ENCODE results near the gene MALL.
"Not testable (repeated sequence)": the region's sequence is repeated elsewhere in the genome, so short reads cannot be mapped to it uniquely, and the experiment has no call there.

The MALL gene

GRCh38 chr2:110095994-110096633 is 19.5 kb downstream of the MALL start:
- Histone ChIP-seq H3K27me3 (ENCODE audit: control insufficient read depth, insufficient read depth, low read length) (no peaks in the 10 kb centered on the region), H3K36me3 (ENCODE audit: control insufficient read depth, insufficient read depth, low read length) (no peaks in the 10 kb centered on the region), H3K9ac (ENCODE audit: low read depth, low read length) (no peak overlapping the region), H3K27ac (ENCODE audit: low read depth, low read length) (no peak overlapping the region), H3K9me3 (ENCODE audit: control insufficient read depth, insufficient read depth, low read length) (no peaks in the 10 kb centered on the region), H3K4me1 (ENCODE audit: control insufficient read depth, insufficient read depth, low read length) (0 out of 2 replicates have a peak, but pooled peaks cover 3% of the 10 kb centered on the region), H3K4me3 (ENCODE audit: low read depth, low read length) (no peak overlapping the region)

- not testable (repeated sequence) for H3K27ac ChIP-seq (ENCODE audit: low read depth, low read length); H3K27me3 ChIP-seq (ENCODE audit: control insufficient read depth, insufficient read depth, low read length)
These were observed 20.6 kb downstream of the MALL start for GRCh38 chr2:110094884-110095534.

GRCh38 chr2:110093924-110094323 is 21.7 kb downstream of the MALL start:
- not testable (repeated sequence) for H3K9ac ChIP-seq (ENCODE audit: low read depth, low read length); H3K4me3 ChIP-seq (ENCODE audit: low read depth, low read length); H3K9me3 ChIP-seq (ENCODE audit: control insufficient read depth, insufficient read depth, low read length)

More at GRCh38 chr2:110094884-110095534, 20.6 kb downstream of the MALL start:
- not testable (repeated sequence) for H3K9ac ChIP-seq (ENCODE audit: low read depth, low read length); H3K4me3 ChIP-seq (ENCODE audit: low read depth, low read length); H3K36me3 ChIP-seq (ENCODE audit: control insufficient read depth, insufficient read depth, low read length); H3K4me1 ChIP-seq (ENCODE audit: control insufficient read depth, insufficient read depth, low read length); H3K9me3 ChIP-seq (ENCODE audit: control insufficient read depth, insufficient read depth, low read length)

GRCh38 chr2:110090164-110090563 is 25.5 kb downstream of the MALL start:
- not testable (repeated sequence) for H3K27ac ChIP-seq (ENCODE audit: low read depth, low read length); H3K9me3 ChIP-seq (ENCODE audit: control insufficient read depth, insufficient read depth, low read length); H3K4me3 ChIP-seq (ENCODE audit: low read depth, low read length); H3K4me1 ChIP-seq (ENCODE audit: control insufficient read depth, insufficient read depth, low read length); H3K9ac ChIP-seq (ENCODE audit: low read depth, low read length); H3K36me3 ChIP-seq (ENCODE audit: control insufficient read depth, insufficient read depth, low read length); H3K27me3 ChIP-seq (ENCODE audit: control insufficient read depth, insufficient read depth, low read length)

More at GRCh38 chr2:110093924-110094323, 21.7 kb downstream of the MALL start:
- not testable (repeated sequence) for H3K27me3 ChIP-seq (ENCODE audit: control insufficient read depth, insufficient read depth, low read length); H3K27ac ChIP-seq (ENCODE audit: low read depth, low read length); H3K36me3 ChIP-seq (ENCODE audit: control insufficient read depth, insufficient read depth, low read length); H3K4me1 ChIP-seq (ENCODE audit: control insufficient read depth, insufficient read depth, low read length)

- not testable (repeated sequence) for H3K9ac ChIP-seq (ENCODE audit: low read depth, low read length); H3K27me3 ChIP-seq (ENCODE audit: control insufficient read depth, insufficient read depth, low read length)
These were observed 31.9 kb downstream of the MALL start for GRCh38 chr2:110083757-110084156.

GRCh38 chr2:110083162-110083561 is 32.5 kb downstream of the MALL start:
- H3K36me3 ChIP-seq (ENCODE audit: control insufficient read depth, insufficient read depth, low read length); H3K27me3 ChIP-seq (ENCODE audit: control insufficient read depth, insufficient read depth, low read length); H3K9ac ChIP-seq (ENCODE audit: low read depth, low read length); H3K9me3 ChIP-seq (ENCODE audit: control insufficient read depth, insufficient read depth, low read length); H3K27ac ChIP-seq (ENCODE audit: low read depth, low read length); H3K4me3 ChIP-seq (ENCODE audit: low read depth, low read length); H3K4me1 ChIP-seq (ENCODE audit: control insufficient read depth, insufficient read depth, low read length): not testable (repeated sequence)

More at GRCh38 chr2:110083757-110084156, 31.9 kb downstream of the MALL start:
- H3K9me3 ChIP-seq (ENCODE audit: control insufficient read depth, insufficient read depth, low read length); H3K36me3 ChIP-seq (ENCODE audit: control insufficient read depth, insufficient read depth, low read length); H3K27ac ChIP-seq (ENCODE audit: low read depth, low read length); H3K4me3 ChIP-seq (ENCODE audit: low read depth, low read length); H3K4me1 ChIP-seq (ENCODE audit: control insufficient read depth, insufficient read depth, low read length): not testable (repeated sequence)

- H3K27ac ChIP-seq (ENCODE audit: low read depth, low read length); H3K4me3 ChIP-seq (ENCODE audit: low read depth, low read length); H3K9me3 ChIP-seq (ENCODE audit: control insufficient read depth, insufficient read depth, low read length); H3K27me3 ChIP-seq (ENCODE audit: control insufficient read depth, insufficient read depth, low read length); H3K36me3 ChIP-seq (ENCODE audit: control insufficient read depth, insufficient read depth, low read length); H3K9ac ChIP-seq (ENCODE audit: low read depth, low read length); H3K4me1 ChIP-seq (ENCODE audit: control insufficient read depth, insufficient read depth, low read length): not testable (repeated sequence)
These were observed 37.5 kb downstream of the MALL start for GRCh38 chr2:110078104-110078503.

GRCh38 chr2:110075896-110076295 is 39.7 kb downstream of the MALL start:
- not testable (repeated sequence) for H3K4me3 ChIP-seq (ENCODE audit: low read depth, low read length); H3K9ac ChIP-seq (ENCODE audit: low read depth, low read length); H3K4me1 ChIP-seq (ENCODE audit: control insufficient read depth, insufficient read depth, low read length); H3K27ac ChIP-seq (ENCODE audit: low read depth, low read length); H3K36me3 ChIP-seq (ENCODE audit: control insufficient read depth, insufficient read depth, low read length); H3K27me3 ChIP-seq (ENCODE audit: control insufficient read depth, insufficient read depth, low read length); H3K9me3 ChIP-seq (ENCODE audit: control insufficient read depth, insufficient read depth, low read length)

- H3K27me3 ChIP-seq (ENCODE audit: control insufficient read depth, insufficient read depth, low read length); H3K4me1 ChIP-seq (ENCODE audit: control insufficient read depth, insufficient read depth, low read length); H3K4me3 ChIP-seq (ENCODE audit: low read depth, low read length); H3K9ac ChIP-seq (ENCODE audit: low read depth, low read length); H3K36me3 ChIP-seq (ENCODE audit: control insufficient read depth, insufficient read depth, low read length); H3K27ac ChIP-seq (ENCODE audit: low read depth, low read length); H3K9me3 ChIP-seq (ENCODE audit: control insufficient read depth, insufficient read depth, low read length): not testable (repeated sequence)
These were observed 45.8 kb downstream of the MALL start for GRCh38 chr2:110069869-110070268.

- not testable (repeated sequence) for H3K27me3 ChIP-seq (ENCODE audit: control insufficient read depth, insufficient read depth, low read length); H3K4me3 ChIP-seq (ENCODE audit: low read depth, low read length); H3K27ac ChIP-seq (ENCODE audit: low read depth, low read length); H3K36me3 ChIP-seq (ENCODE audit: control insufficient read depth, insufficient read depth, low read length); H3K9ac ChIP-seq (ENCODE audit: low read depth, low read length); H3K9me3 ChIP-seq (ENCODE audit: control insufficient read depth, insufficient read depth, low read length); H3K4me1 ChIP-seq (ENCODE audit: control insufficient read depth, insufficient read depth, low read length)
These were observed 47.5 kb downstream of the MALL start for GRCh38 chr2:110068153-110068552.

GRCh38 chr2:110062332-110062731 is 53.3 kb downstream of the MALL start:
- not testable (repeated sequence) for H3K36me3 ChIP-seq (ENCODE audit: control insufficient read depth, insufficient read depth, low read length); H3K9ac ChIP-seq (ENCODE audit: low read depth, low read length); H3K9me3 ChIP-seq (ENCODE audit: control insufficient read depth, insufficient read depth, low read length); H3K27me3 ChIP-seq (ENCODE audit: control insufficient read depth, insufficient read depth, low read length); H3K4me1 ChIP-seq (ENCODE audit: control insufficient read depth, insufficient read depth, low read length); H3K4me3 ChIP-seq (ENCODE audit: low read depth, low read length); H3K27ac ChIP-seq (ENCODE audit: low read depth, low read length)

Measured in HUES48 (cell line).